CD14-positive monocyte (primary cell): Measurements from ENCODE around the gene PRCP. TPM values are rescaled to one million over a fixed set of nuclear protein-coding genes. Genes with fewer than 3 reads are reported as not detected.

Source experiments
- DNase-seq, 3 donors: peaks; one replicate each; pipeline ENCODE4 v3.0.0-alpha.2; 2011 to 2022
- H2AFZ ChIP-seq: 2 replicates; pipeline ENCODE4 v1.6.0; 2012; ENCODE audit warnings: mild to moderate bottlenecking, low read depth, low read length, inconsistent platforms; ENCODE audit not compliant: insufficient read depth, poor library complexity, severe bottlenecking
- H3K27ac ChIP-seq, 2 donors: 1 replicate in 1 of 2; 2 replicates in 1 of 2; pipeline ENCODE4 v1.5.1; 2012 to 2013; ENCODE audit warnings: low read length in 2 of 2, control low read depth in 1 of 2, inconsistent platforms in 1 of 2, low read depth in 1 of 2, mild to moderate bottlenecking in 1 of 2
- H3K27me3 ChIP-seq, 2 donors: one replicate each; pipeline versions ENCODE4 v1.6.0 to v1.6.1; 2011 to 2013; ENCODE audit warnings: low read length in 2 of 2; ENCODE audit not compliant: control insufficient read depth in 2 of 2, insufficient read depth in 2 of 2
- H3K36me3 ChIP-seq, 2 donors: replicated peaks in 1 of 2; 1 replicate in 1 of 2; 2 replicates in 1 of 2; pipeline versions ENCODE4 v1.5.1 to v1.6.1; 2012 to 2013; ENCODE audit warnings: low read length in 2 of 2, control low read depth in 1 of 2, inconsistent platforms in 1 of 2, mild to moderate bottlenecking in 1 of 2; ENCODE audit not compliant: insufficient read depth in 2 of 2, control insufficient read depth in 1 of 2
- H3K4me1 ChIP-seq, 2 donors: 1 replicate in 1 of 2; 2 replicates in 1 of 2; pipeline versions ENCODE4 v1.5.1 to v1.6.1; 2012 to 2013; ENCODE audit warnings: low read length in 2 of 2, control low read depth in 1 of 2, inconsistent platforms in 1 of 2, mild to moderate bottlenecking in 1 of 2, moderate library complexity in 1 of 2; ENCODE audit not compliant: insufficient read depth in 2 of 2, control insufficient read depth in 1 of 2
- H3K4me2 ChIP-seq: replicated peaks from 2 replicates; pipeline ENCODE3; 2012; ENCODE audit warnings: low read length, moderate library complexity, mild to moderate bottlenecking; ENCODE audit not compliant: poor library complexity, severe bottlenecking; ENCODE audit errors: extremely low read depth
- H3K4me3 ChIP-seq, 3 experiments: fragments of 200-600 bp in 1 of 3; sonication (generic) in 1 of 3; replicated peaks in 1 of 3; 1 replicate in 2 of 3; 2 replicates in 1 of 3; pipeline ENCODE4 v1.5.1; 2011 to 2013; ENCODE audit warnings: low read length in 3 of 3, mild to moderate bottlenecking in 3 of 3, control low read depth in 2 of 3, low read depth in 2 of 3, inconsistent platforms in 1 of 3, moderate library complexity in 1 of 3
- H3K79me2 ChIP-seq: 2 replicates; pipeline ENCODE4 v1.6.0; 2012; ENCODE audit warnings: mild to moderate bottlenecking, control low read depth, inconsistent platforms, low read length, moderate library complexity; ENCODE audit not compliant: insufficient read depth
- H3K9ac ChIP-seq: 2 replicates; pipeline ENCODE4 v1.6.0; 2017; ENCODE audit warnings: low read length, mild to moderate bottlenecking; ENCODE audit not compliant: insufficient read depth, poor library complexity, severe bottlenecking
- H3K9me3 ChIP-seq, 2 donors: replicated peaks in 1 of 2; 1 replicate in 1 of 2; 2 replicates in 1 of 2; pipeline versions ENCODE4 v1.5.1 to v1.6.1; 2012 to 2013; ENCODE audit warnings: low read length in 2 of 2, control low read depth in 1 of 2; ENCODE audit not compliant: control insufficient read depth in 1 of 2, insufficient read depth in 1 of 2
- H4K20me1 ChIP-seq: 2 replicates; pipeline ENCODE4 v1.6.0; 2012; ENCODE audit warnings: mild to moderate bottlenecking, low read length, control low read depth, moderate library complexity; ENCODE audit not compliant: insufficient read depth
- H3K27ac Mint-ChIP-seq, 7 donors: one replicate each; pipeline ENCODE4 v1.8.0; 2020; ENCODE audit warnings: mild to moderate bottlenecking in 7 of 7, mixed read lengths in 7 of 7, moderate library complexity in 6 of 7, inconsistent platforms in 2 of 7
- H3K27me3 Mint-ChIP-seq, 3 donors: one replicate each; pipeline ENCODE4 v1.8.0; 2021 to 2022; ENCODE audit warnings: low read depth in 3 of 3, mild to moderate bottlenecking in 3 of 3, mixed read lengths in 3 of 3, moderate library complexity in 3 of 3, inconsistent platforms in 1 of 3
- H3K36me3 Mint-ChIP-seq, 2 donors: one replicate each; pipeline ENCODE4 v1.8.0; 2020; ENCODE audit warnings: mixed read lengths in 2 of 2, inconsistent platforms in 1 of 2, mild to moderate bottlenecking in 1 of 2
- H3K4me1 Mint-ChIP-seq: one replicate; pipeline ENCODE4 v1.8.0; 2020; ENCODE audit warnings: mild to moderate bottlenecking, mixed read lengths
- H3K4me3 Mint-ChIP-seq, 2 donors: one replicate each; pipeline ENCODE4 v1.8.0; 2020; ENCODE audit warnings: mild to moderate bottlenecking in 2 of 2, mixed read lengths in 2 of 2, moderate library complexity in 1 of 2
- H3K9me3 Mint-ChIP-seq, 7 donors: one replicate each; pipeline ENCODE4 v1.8.0; 2020 to 2022; ENCODE audit warnings: mixed read lengths in 7 of 7, mild to moderate bottlenecking in 6 of 7, moderate library complexity in 6 of 7, inconsistent platforms in 2 of 7
- CTCF ChIP-seq: fragments of 200-600 bp; IDR thresholded peaks from one replicate; pipeline ENCODE4 v1.8.0; 2022; ENCODE audit warnings: antibody characterized with exemption, mild to moderate bottlenecking
- WGBS: methylation state at CpG from one replicate; pipeline ENCODE4 v1.1.5; 2013; ENCODE audit warnings: missing lambda C conversion rate; ENCODE audit not compliant: insufficient coverage; 5-methylcytosine and 5-hydroxymethylcytosine counted together
- intact Hi-C, 2 donors: fragments of 100-400 bp; cut with micrococcal nuclease; formaldehyde crosslinking; loops; one replicate each; pipeline versions ENCODE4 v1.15.0 to v1.15.1; 2023
- polyA plus RNA-seq, 3 donors: library from polyadenylated mRNA; depleted of rRNA in 1 of 3; unstranded in 2 of 3; stranded (reverse) in 1 of 3; fragments of 300-500 nt in 2 of 3; fragments of >200 nt in 1 of 3; fragmentation: Illumina TruSeq in 2 of 3; gene quantifications; 1 replicate in 2 of 3; 2 replicates in 1 of 3; pipeline ENCODE4 v1.2.3, GENCODE V29; 2012 to 2021

Gene PRCP
- polyA plus RNA-seq, 3 donors: 68.0 to 228 (median 186) TPM

GRCh38 chr11:82845356-82846353 is 54.6 kb downstream of the PRCP start:
- Mint-ChIP-seq H3K4me3 (no peak overlapping the region), H3K9me3 (peaks cover 0 to 2% (median 0%) of the 10 kb centered on the region in 7 donors), H3K4me1 (peaks cover 3% of the 10 kb centered on the region), H3K36me3 (peaks cover 55 to 68% of the 10 kb centered on the region in 2 donors), H3K27ac (peak overlapping the region in 1 of 7 donors; percentile 59), H3K27me3 (no peaks in the 10 kb centered on the region)
- Histone ChIP-seq H3K4me2 (no peak overlapping the region), H3K4me3 (no peak overlapping the region), H3K27ac (no peak overlapping the region), H3K9ac (no peak overlapping the region), H3K27me3 (no peaks in the 10 kb centered on the region), H3K9me3 (no peaks in the 10 kb centered on the region), H3K36me3 (peaks cover 28 to 74% of the 10 kb centered on the region in 2 donors), H3K79me2 (no peaks in the 10 kb centered on the region), H2AFZ (no peak overlapping the region), H3K4me1 (no peaks in the 10 kb centered on the region), H4K20me1 (no peaks in the 10 kb centered on the region)
- intact Hi-C loops: no loop called here
- TF ChIP-seq CTCF: no peak
- no peak for DNase-seq
- 100% methylated on average over 4 of the region's 7 CpGs for WGBS

GRCh38 chr11:82843057-82843795 is 57.0 kb downstream of the PRCP start:
- Histone ChIP-seq H3K4me3 (no peak overlapping the region), H3K27me3 (no peaks in the 10 kb centered on the region), H3K9me3 (no peaks in the 10 kb centered on the region), H3K36me3 (peaks cover 21 to 68% of the 10 kb centered on the region in 2 donors), H3K4me2 (no peak overlapping the region), H3K4me1 (no peaks in the 10 kb centered on the region), H3K9ac (no peak overlapping the region), H4K20me1 (no peaks in the 10 kb centered on the region), H3K79me2 (no peaks in the 10 kb centered on the region), H2AFZ (no peak overlapping the region), H3K27ac (no peak overlapping the region)
- intact Hi-C loops: no loop called here
- Mint-ChIP-seq H3K4me3 (no peak overlapping the region), H3K36me3 (peaks cover 49 to 68% of the 10 kb centered on the region in 2 donors), H3K9me3 (peaks cover 0 to 2% (median 0%) of the 10 kb centered on the region in 7 donors), H3K27me3 (no peaks in the 10 kb centered on the region), H3K27ac (no peak overlapping the region), H3K4me1 (peaks cover 3% of the 10 kb centered on the region)
- no peak for TF ChIP-seq CTCF
- no peak for DNase-seq
- WGBS: no CpG with 5 or more reads among the region's 6 CpGs
